CD4-positive, alpha-beta T cell treated with Interleukin-4 for 4 hours (primary cell): ENCODE measurements around the gene DUS4L.
"Not testable (repeated sequence)": the region's sequence is repeated elsewhere in the genome, so short reads cannot be mapped to it uniquely, and the experiment has no call there.

Experiments
- DNase-seq: peaks from one replicate; pipeline ENCODE4 v3.0.0-alpha.2; 2020

The DUS4L gene

GRCh38 chr7:107563775-107564552, at the start of gene DUS4L, which contains the start of gene COG5:
TSS of gene DUS4L (plus strand) at chr7:107563971. CDS start at chr7:107567071, 3,100 bp downstream.
TSS of gene COG5 (minus strand) at chr7:107563920. CDS start at chr7:107563896, 24 bp downstream.
- peak; percentile 78 for DNase-seq

- DNase-seq: no peak
Measured at GRCh38 chr7:107526672-107527071, 37.1 kb upstream of the DUS4L start.

- no peak for DNase-seq
Measured at GRCh38 chr7:107527196-107527595, 36.6 kb upstream of the DUS4L start.

GRCh38 chr7:107528461-107528860, 35.3 kb upstream of the DUS4L start:
- no peak for DNase-seq

- no peak for DNase-seq
Measured at GRCh38 chr7:107530751-107531150, 33.0 kb upstream of the DUS4L start.

- no peak for DNase-seq
Measured at GRCh38 chr7:107534139-107534538, 29.6 kb upstream of the DUS4L start.

GRCh38 chr7:107537228-107537627, 26.5 kb upstream of the DUS4L start:
- DNase-seq: not testable (repeated sequence)

GRCh38 chr7:107538001-107538400, 25.8 kb upstream of the DUS4L start:
- DNase-seq: no peak

- no peak for DNase-seq
Measured at GRCh38 chr7:107543338-107543993, 20.3 kb upstream of the DUS4L start.

- no peak for DNase-seq
Measured at GRCh38 chr7:107544848-107545591, 18.8 kb upstream of the DUS4L start.

GRCh38 chr7:107551936-107552335, 11.8 kb upstream of the DUS4L start:
- no peak for DNase-seq

GRCh38 chr7:107555893-107556292, 7.9 kb upstream of the DUS4L start:
- DNase-seq: no peak

GRCh38 chr7:107559864-107560263, 3.9 kb upstream of the DUS4L start:
- no peak for DNase-seq

GRCh38 chr7:107560898-107561516, 2.8 kb upstream of the DUS4L start:
- DNase-seq: peak; percentile 23

GRCh38 chr7:107563081-107563774, 543 bp upstream of the DUS4L start:
- no peak for DNase-seq

GRCh38 chr7:107564553-107565298, 955 bp downstream of the DUS4L start:
- no peak for DNase-seq

GRCh38 chr7:107570298-107570697, 6.5 kb downstream of the DUS4L start:
- DNase-seq: no peak

GRCh38 chr7:107573537-107573936, 9.8 kb downstream of the DUS4L start:
- DNase-seq: no peak

GRCh38 chr7:107579554-107579884, 15.7 kb downstream of the DUS4L start:
- DNase-seq: no peak

GRCh38 chr7:107579885-107580715, 16.3 kb downstream of the DUS4L start, which contains the start of gene BCAP29:
TSS of gene BCAP29 (plus strand) at chr7:107580246. CDS start at chr7:107580773, 527 bp downstream.
- DNase-seq: peak; percentile 49
